Measurements from ENCODE around the gene SCUBE1.

Gene SCUBE1

GRCh38 chr22:43262990-43263644, 80.1 kb downstream of the SCUBE1 start:
- H3K36me3 ChIP-seq = no peaks in the 10 kb centered on the region
- H3K27me3 ChIP-seq = peaks cover 55% of the 10 kb centered on the region
- no peak overlapping the region for H3K4me3 ChIP-seq (ENCODE audit: low read depth in 1 of 2, low read length in 1 of 2)
- no peak for TF ChIP-seq CTCF (IDR thresholded peaks at IDR 0.05)
- peaks cover 4 to 10% of the 10 kb centered on the region in 2 experiments for H3K4me1 ChIP-seq (ENCODE audit: control insufficient read depth in 1 of 2, insufficient read depth in 1 of 2, low read depth in 1 of 2, low read length in 1 of 2)
- no peaks in the 10 kb centered on the region for H3K9me3 ChIP-seq
- H3K27ac ChIP-seq = no peak overlapping the region

- Histone ChIP-seq H3K27ac (no peak overlapping the region), H3K36me3 (no peaks in the 10 kb centered on the region), H3K27me3 (peaks cover 62% of the 10 kb centered on the region), H3K4me1 (ENCODE audit: control insufficient read depth in 1 of 2, insufficient read depth in 1 of 2, low read depth in 1 of 2, low read length in 1 of 2) (peaks cover 4 to 10% of the 10 kb centered on the region in 2 experiments), H3K9me3 (no peaks in the 10 kb centered on the region), H3K4me3 (ENCODE audit: low read depth in 1 of 2, low read length in 1 of 2) (no peak overlapping the region)
- TF ChIP-seq CTCF (IDR thresholded peaks at IDR 0.05) = no peak
Measured at GRCh38 chr22:43260331-43261231, 82.6 kb downstream of the SCUBE1 start.

GRCh38 chr22:43257961-43258360, 85.2 kb downstream of the SCUBE1 start:
- no peaks in the 10 kb centered on the region for H3K4me1 ChIP-seq (ENCODE audit: control insufficient read depth in 1 of 2, insufficient read depth in 1 of 2, low read depth in 1 of 2, low read length in 1 of 2)
- peaks cover 39% of the 10 kb centered on the region for H3K27me3 ChIP-seq
- no peaks in the 10 kb centered on the region for H3K36me3 ChIP-seq
- TF ChIP-seq CTCF (IDR thresholded peaks at IDR 0.05) = no peak
- no peaks in the 10 kb centered on the region for H3K9me3 ChIP-seq
- H3K27ac ChIP-seq = no peak overlapping the region
- no peak overlapping the region for H3K4me3 ChIP-seq (ENCODE audit: low read depth in 1 of 2, low read length in 1 of 2)

GRCh38 chr22:43257549-43257948, 85.6 kb downstream of the SCUBE1 start:
- H3K4me3 ChIP-seq (ENCODE audit: low read depth in 1 of 2, low read length in 1 of 2) = no peak overlapping the region
- H3K4me1 ChIP-seq (ENCODE audit: control insufficient read depth in 1 of 2, insufficient read depth in 1 of 2, low read depth in 1 of 2, low read length in 1 of 2) = no peaks in the 10 kb centered on the region
- peaks cover 35% of the 10 kb centered on the region for H3K27me3 ChIP-seq
- no peak overlapping the region for H3K27ac ChIP-seq
- H3K36me3 ChIP-seq = no peaks in the 10 kb centered on the region
- no peaks in the 10 kb centered on the region for H3K9me3 ChIP-seq
- TF ChIP-seq CTCF (IDR thresholded peaks at IDR 0.05) = no peak

GRCh38 chr22:43256976-43257545, 86.1 kb downstream of the SCUBE1 start:
- Histone ChIP-seq H3K36me3 (no peaks in the 10 kb centered on the region), H3K4me3 (ENCODE audit: low read depth in 1 of 2, low read length in 1 of 2) (no peak overlapping the region), H3K27me3 (peaks cover 30% of the 10 kb centered on the region), H3K9me3 (no peaks in the 10 kb centered on the region), H3K27ac (no peak overlapping the region), H3K4me1 (ENCODE audit: control insufficient read depth in 1 of 2, insufficient read depth in 1 of 2, low read depth in 1 of 2, low read length in 1 of 2) (no peaks in the 10 kb centered on the region)
- no peak for TF ChIP-seq CTCF (IDR thresholded peaks at IDR 0.05)
